Urothelium cell line (cell line): Measurements from ENCODE around the gene MEGF6.

Experiments used
- DNase-seq: peaks from one replicate; pipeline ENCODE4 v3.0.0; 2011; ENCODE audit warnings: low spot score, mixed read lengths
- FAIRE-seq: peaks from 2 replicates; lab custom pipeline; 2011; peaks lifted over from hg19 to GRCh38; lab: Jason Lieb, UNC

The MEGF6 gene

GRCh38 chr1:3510136-3510955 is 101.0 kb downstream of the MEGF6 start:
- FAIRE-seq, result no peak
- no peak for DNase-seq

GRCh38 chr1:3509721-3510120 is 101.6 kb downstream of the MEGF6 start:
- no peak for FAIRE-seq
- DNase-seq, result no peak

- FAIRE-seq, result no peak
Measured at GRCh38 chr1:3508757-3509415, 102.4 kb downstream of the MEGF6 start.

GRCh38 chr1:3507636-3508275 is 103.6 kb downstream of the MEGF6 start:
- FAIRE-seq (no peak), DNase-seq (no peak)

More at GRCh38 chr1:3508757-3509415, 102.4 kb downstream of the MEGF6 start:
- DNase-seq, result no peak

GRCh38 chr1:3506943-3507342 is 104.4 kb downstream of the MEGF6 start:
- FAIRE-seq, result no peak

DNA sequence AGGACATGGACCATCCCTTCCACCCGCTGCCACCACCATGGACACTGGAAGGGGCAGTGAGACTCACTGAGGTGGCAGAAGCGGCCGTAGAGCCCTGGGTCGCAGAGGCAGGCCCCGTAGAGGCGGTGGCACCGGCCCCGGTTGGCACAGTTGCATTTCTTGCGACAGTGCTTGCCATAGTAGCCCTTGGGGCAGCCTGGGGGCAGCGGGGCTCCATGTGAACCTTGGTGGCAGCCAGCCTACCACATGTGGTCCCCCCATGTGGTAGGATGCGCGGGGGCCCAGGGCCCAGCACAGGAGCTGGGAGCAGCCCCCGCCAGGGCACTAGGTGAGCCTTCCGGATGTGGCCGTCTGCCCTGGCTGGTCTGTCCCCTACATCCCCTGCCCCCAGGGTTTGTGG is 105.3 kb downstream of the MEGF6 start:
- FAIRE-seq, result no peak

More at GRCh38 chr1:3506943-3507342, 104.4 kb downstream of the MEGF6 start:
- no peak for DNase-seq

DNA sequence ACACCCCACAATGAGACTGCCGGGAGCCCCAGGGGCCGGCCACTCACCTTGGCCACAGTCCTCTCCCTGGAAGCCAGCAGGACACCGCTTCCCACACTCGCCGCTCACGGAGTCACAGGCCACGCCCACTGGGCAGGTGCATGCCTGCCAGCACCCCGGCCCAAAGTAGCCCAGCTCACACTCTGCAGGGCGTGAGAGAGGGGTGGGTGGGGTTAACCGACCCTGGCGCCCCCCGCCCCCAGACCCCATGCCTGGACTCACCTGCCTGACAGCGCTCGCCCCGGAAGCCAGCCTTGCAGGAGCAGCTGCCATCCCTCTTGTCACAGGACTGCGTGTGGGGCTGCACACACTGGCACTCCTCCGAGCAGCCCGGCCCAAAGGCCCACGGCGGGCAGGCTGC is 106.1 kb downstream of the MEGF6 start:
- no peak for DNase-seq

More for the DNA sequence above, 105.3 kb downstream of the MEGF6 start:
- DNase-seq, result no peak

DNA sequence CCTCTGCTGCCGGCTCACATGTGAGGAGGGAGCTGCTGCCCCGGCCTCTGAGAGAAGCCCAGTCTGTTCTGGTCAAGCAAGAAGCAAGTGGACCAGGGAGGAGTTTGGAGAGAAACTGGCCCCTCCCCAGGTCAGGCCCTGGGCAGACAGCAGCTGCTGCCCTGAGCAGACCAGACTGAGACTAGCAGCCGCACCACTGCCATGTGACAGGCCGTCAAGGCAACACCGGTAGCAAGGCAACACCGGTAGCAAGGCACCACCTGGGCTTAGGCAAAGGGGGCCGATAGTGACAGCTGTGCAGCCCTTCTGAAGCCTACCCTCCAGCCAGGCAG is 106.5 kb downstream of the MEGF6 start:
- no peak for FAIRE-seq

More for the DNA sequence above, 106.1 kb downstream of the MEGF6 start:
- no peak for FAIRE-seq

GRCh38 chr1:3504151-3504821 is 107.0 kb downstream of the MEGF6 start:
- no peak for FAIRE-seq
- DNase-seq, result peak; percentile 44

More for the DNA sequence above, 106.5 kb downstream of the MEGF6 start:
- no peak for DNase-seq

- no peak for DNase-seq
- FAIRE-seq, result no peak
Measured at GRCh38 chr1:3503525-3503886, 107.8 kb downstream of the MEGF6 start.

GRCh38 chr1:3502641-3503524 is 108.4 kb downstream of the MEGF6 start:
- FAIRE-seq (no peak), DNase-seq (no peak)

GRCh38 chr1:3501856-3502640 is 109.3 kb downstream of the MEGF6 start:
- peak; percentile 74 for DNase-seq
- peak; percentile 91 for FAIRE-seq

- no peak for FAIRE-seq
- DNase-seq, result no peak
Measured at GRCh38 chr1:3501437-3501836, 109.9 kb downstream of the MEGF6 start.

DNA sequence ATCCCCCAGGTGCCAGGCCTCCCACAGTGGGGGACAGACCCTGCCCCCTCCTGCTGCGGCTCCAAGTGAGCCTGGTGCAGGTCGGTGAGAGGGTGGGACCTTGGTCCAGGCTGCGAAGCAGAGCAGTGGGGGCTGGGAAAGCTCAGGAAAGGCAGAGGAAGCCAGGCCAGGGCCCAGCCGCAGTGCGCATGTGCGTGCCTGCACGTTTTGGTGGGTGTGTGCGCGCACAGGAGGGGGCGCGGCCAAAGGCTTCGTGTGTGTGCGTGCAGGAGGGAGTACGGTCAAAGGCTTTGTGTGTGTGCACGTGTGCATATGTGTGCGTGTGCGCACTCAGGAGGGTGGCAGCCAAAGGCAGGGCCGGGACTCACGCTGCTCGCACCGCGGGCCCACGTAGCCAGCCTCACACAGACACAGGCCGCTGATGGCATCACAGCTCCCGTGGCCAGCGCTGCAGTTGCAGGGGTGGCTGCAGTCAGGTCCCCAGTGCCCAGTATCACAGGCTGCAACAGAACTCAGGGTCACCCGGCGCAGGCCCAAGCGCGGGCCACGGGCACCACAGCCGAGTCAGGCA is 111.0 kb downstream of the MEGF6 start:
- FAIRE-seq, result no peak
- DNase-seq, result no peak

DNA sequence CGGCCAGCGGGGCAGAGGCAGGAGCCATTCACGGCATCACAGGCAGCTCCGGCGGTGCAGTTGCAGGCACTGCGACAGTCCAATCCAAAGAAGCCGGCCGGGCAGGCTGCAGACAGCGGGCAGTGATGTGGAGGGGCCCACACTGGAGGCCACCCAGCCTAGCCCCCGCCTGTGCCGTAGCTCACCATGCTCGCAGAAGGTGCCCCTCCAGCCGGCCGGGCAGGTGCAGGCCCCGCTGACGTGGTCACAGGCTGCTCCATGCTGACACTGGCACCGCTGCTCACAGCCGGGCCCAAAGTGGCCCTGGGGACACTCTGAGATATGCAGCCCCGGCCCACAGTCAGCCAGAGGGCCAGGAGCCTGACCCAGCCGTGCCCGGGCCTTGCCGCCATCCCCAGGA is 111.7 kb downstream of the MEGF6 start:
- FAIRE-seq (no peak), DNase-seq (no peak)

- DNase-seq, result no peak
- FAIRE-seq, result no peak
Measured at GRCh38 chr1:3498986-3499385, 112.3 kb downstream of the MEGF6 start.

- no peak for DNase-seq
- FAIRE-seq, result no peak
Measured at GRCh38 chr1:3498246-3498930, 112.9 kb downstream of the MEGF6 start.

- FAIRE-seq, result no peak
Measured at GRCh38 chr1:3497521-3497920, 113.8 kb downstream of the MEGF6 start.

DNA sequence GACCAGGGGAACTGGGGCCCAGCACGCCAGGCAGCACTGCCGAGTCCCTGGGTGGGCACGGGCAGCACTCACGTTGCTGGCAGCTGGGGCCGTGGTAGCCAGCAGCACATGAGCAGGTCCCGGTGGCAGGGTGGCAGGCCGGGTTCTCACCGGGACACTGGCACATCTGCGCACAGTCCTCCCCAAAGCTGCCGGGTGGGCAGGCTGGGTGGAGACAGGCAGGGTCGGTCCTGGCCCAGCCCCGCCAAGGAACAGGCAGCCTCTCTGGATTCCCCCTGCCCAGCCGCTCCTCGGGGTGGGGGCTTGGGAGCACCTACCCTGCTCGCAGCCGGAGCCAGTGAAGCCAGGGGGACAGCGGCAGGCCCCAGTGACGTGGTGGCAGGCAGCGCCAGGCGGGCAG is 114.4 kb downstream of the MEGF6 start:
- DNase-seq (no peak), FAIRE-seq (no peak)

More at GRCh38 chr1:3497521-3497920, 113.8 kb downstream of the MEGF6 start:
- DNase-seq, result no peak
